ENCODE results near the gene CHST8.

Gene CHST8

GRCh38 chr19:33763633-33764371 is 142.0 kb downstream of the CHST8 start:
- ATAC-seq (ENCODE audit: insufficient read depth, low read depth) = no peak
- TF ChIP-seq CTCF (IDR thresholded peaks at IDR 0.05; ENCODE audit: borderline replicate concordance, extremely low read depth, low read length, poor library complexity, severe bottlenecking) = no peak
- no peak for TF ChIP-seq EZH2 (IDR thresholded peaks at IDR 0.05; ENCODE audit: borderline replicate concordance, low read depth, low read length, severe bottlenecking)
- H2AFZ ChIP-seq (ENCODE audit: low read depth, low read length) = no peak overlapping the region
- no peak for DNase-seq
- no peak overlapping the region for H3K4me2 ChIP-seq (ENCODE audit: insufficient read depth, low read length)
- H3K79me2 ChIP-seq (ENCODE audit: insufficient read depth, low read length) = no peaks in the 10 kb centered on the region
- no peak overlapping the region for H3K27ac ChIP-seq (ENCODE audit: low read length)
- H3K4me3 ChIP-seq (ENCODE audit: low read depth in 1 of 2, low read length in 2 of 2) = no peak overlapping the region
- no peaks in the 10 kb centered on the region for H3K9me3 ChIP-seq (ENCODE audit: insufficient read depth, low read length, severe bottlenecking)
- no peaks in the 10 kb centered on the region for H3K27me3 ChIP-seq (ENCODE audit: insufficient read depth, low read length, poor library complexity)
- no peak overlapping the region for H3K9ac ChIP-seq (ENCODE audit: low read depth, low read length)
- peaks cover 11% of the 10 kb centered on the region for H4K20me1 ChIP-seq (ENCODE audit: insufficient read depth, low read length)
- no peaks in the 10 kb centered on the region for H3K36me3 ChIP-seq (ENCODE audit: insufficient read depth, low read length)
- H3K4me1 ChIP-seq (ENCODE audit: insufficient read depth, low read length) = no peaks in the 10 kb centered on the region

DNA sequence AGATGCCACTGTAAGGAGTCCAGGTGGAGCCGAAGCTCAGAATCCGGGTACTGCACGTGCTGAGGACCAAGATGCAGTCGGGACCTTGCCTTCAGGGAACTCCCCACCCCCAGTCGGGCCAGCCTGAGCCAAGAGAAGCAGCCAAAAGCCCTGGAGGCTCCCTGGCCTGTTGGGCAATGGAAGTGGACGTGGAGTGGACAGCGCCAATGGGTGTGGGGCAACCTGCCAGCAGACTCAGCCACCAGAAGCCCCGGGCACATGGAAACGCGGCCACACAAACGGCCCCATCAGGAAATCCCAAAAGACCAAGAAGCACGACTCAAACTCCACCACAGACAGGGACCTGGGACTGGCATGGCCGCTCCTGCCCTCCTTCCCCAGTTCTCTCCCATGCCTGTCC is 144.9 kb downstream of the CHST8 start:
- ATAC-seq (ENCODE audit: insufficient read depth, low read depth) = no peak
- Histone ChIP-seq H3K9me3 (ENCODE audit: insufficient read depth, low read length, severe bottlenecking) (no peaks in the 10 kb centered on the region), H3K9ac (ENCODE audit: low read depth, low read length) (no peak overlapping the region), H3K36me3 (ENCODE audit: insufficient read depth, low read length) (no peaks in the 10 kb centered on the region), H3K4me2 (ENCODE audit: insufficient read depth, low read length) (no peak overlapping the region), H3K27ac (ENCODE audit: low read length) (no peak overlapping the region), H3K4me1 (ENCODE audit: insufficient read depth, low read length) (no peaks in the 10 kb centered on the region), H2AFZ (ENCODE audit: low read depth, low read length) (no peak overlapping the region), H3K79me2 (ENCODE audit: insufficient read depth, low read length) (no peaks in the 10 kb centered on the region), H3K4me3 (ENCODE audit: low read depth in 1 of 2, low read length in 2 of 2) (no peak overlapping the region), H3K27me3 (ENCODE audit: insufficient read depth, low read length, poor library complexity) (no peaks in the 10 kb centered on the region), H4K20me1 (ENCODE audit: insufficient read depth, low read length) (peaks cover 24% of the 10 kb centered on the region)
- DNase-seq = no peak
- TF ChIP-seq EZH2 (IDR thresholded peaks at IDR 0.05; ENCODE audit: borderline replicate concordance, low read depth, low read length, severe bottlenecking) = no peak
- TF ChIP-seq CTCF (IDR thresholded peaks at IDR 0.05; ENCODE audit: borderline replicate concordance, extremely low read depth, low read length, poor library complexity, severe bottlenecking) = no peak

DNA sequence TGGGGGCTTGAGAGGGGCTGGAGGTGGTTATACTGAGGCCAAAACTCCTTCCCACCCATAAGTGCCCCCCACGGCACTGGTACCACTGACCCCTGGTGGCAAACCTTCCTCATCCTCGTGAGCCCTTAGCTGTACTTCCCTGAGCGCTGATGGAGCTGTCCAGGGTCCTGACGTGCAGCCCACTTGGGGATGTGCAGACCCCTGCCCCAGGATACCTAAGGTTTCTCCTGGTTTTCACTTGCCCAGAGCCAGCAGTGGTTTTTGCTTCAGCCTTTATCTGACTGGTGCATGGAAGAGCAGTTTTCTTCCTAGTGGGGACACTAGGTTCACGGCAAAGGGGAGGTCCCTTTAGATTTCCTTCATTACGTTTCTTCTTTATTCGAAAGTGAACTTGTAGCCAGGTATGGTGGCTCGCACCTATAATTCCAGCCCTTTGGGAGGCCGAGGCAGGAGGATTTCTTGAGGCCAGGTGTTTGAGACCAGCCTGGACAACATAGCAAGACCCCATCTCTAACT is 146.2 kb downstream of the CHST8 start:
- no peaks in the 10 kb centered on the region for H3K36me3 ChIP-seq (ENCODE audit: insufficient read depth, low read length)
- H3K4me2 ChIP-seq (ENCODE audit: insufficient read depth, low read length) = no peak overlapping the region
- ATAC-seq (ENCODE audit: insufficient read depth, low read depth) = peak; percentile 82
- no peaks in the 10 kb centered on the region for H3K27me3 ChIP-seq (ENCODE audit: insufficient read depth, low read length, poor library complexity)
- H4K20me1 ChIP-seq (ENCODE audit: insufficient read depth, low read length) = peaks cover 24% of the 10 kb centered on the region
- H3K27ac ChIP-seq (ENCODE audit: low read length) = no peak overlapping the region
- no peaks in the 10 kb centered on the region for H3K9me3 ChIP-seq (ENCODE audit: insufficient read depth, low read length, severe bottlenecking)
- H3K4me1 ChIP-seq (ENCODE audit: insufficient read depth, low read length) = no peaks in the 10 kb centered on the region
- TF ChIP-seq EZH2 (IDR thresholded peaks at IDR 0.05; ENCODE audit: borderline replicate concordance, low read depth, low read length, severe bottlenecking) (no peak), CTCF (IDR thresholded peaks at IDR 0.05; ENCODE audit: borderline replicate concordance, extremely low read depth, low read length, poor library complexity, severe bottlenecking) (peak; percentile 58)
- DNase-seq = peak; percentile 71
- H3K4me3 ChIP-seq (ENCODE audit: low read depth in 1 of 2, low read length in 2 of 2) = no peak overlapping the region
- H3K79me2 ChIP-seq (ENCODE audit: insufficient read depth, low read length) = no peaks in the 10 kb centered on the region
- no peak overlapping the region for H2AFZ ChIP-seq (ENCODE audit: low read depth, low read length)
- no peak overlapping the region for H3K9ac ChIP-seq (ENCODE audit: low read depth, low read length)
